HEK293 (cell line): ENCODE data around the gene BSCL2.

Experiments used
- BCL11A ChIP-seq: fragments of 450-650 bp; formaldehyde crosslinking; IDR thresholded peaks from 2 replicates; pipeline ENCODE4 v1.5.1; 2016; ENCODE audit warnings: low read depth, missing biosample characterization, missing genetic modification characterization
- GLIS2 ChIP-seq: fragments of 450-650 bp; formaldehyde crosslinking; IDR thresholded peaks from 2 replicates; pipeline ENCODE4 v1.5.1; 2016; ENCODE audit warnings: missing biosample characterization, missing genetic modification characterization
- HIC1 ChIP-seq: fragments of 450-650 bp; formaldehyde crosslinking; IDR thresholded peaks from 2 replicates; pipeline ENCODE4 v1.5.1; 2016; ENCODE audit warnings: missing biosample characterization, missing genetic modification characterization
- HOXC10 ChIP-seq: sonication (generic); formaldehyde crosslinking; IDR thresholded peaks from 2 replicates; pipeline ENCODE4 v1.8.1; 2023; ENCODE audit warnings: mild to moderate bottlenecking, missing genetic modification reagents
- KLF1 ChIP-seq: fragments of 450-650 bp; formaldehyde crosslinking; IDR thresholded peaks from 2 replicates; pipeline ENCODE4 v1.5.1; 2016; ENCODE audit warnings: missing biosample characterization, missing genetic modification characterization
- KLF8 ChIP-seq: fragments of 450-650 bp; formaldehyde crosslinking; IDR thresholded peaks from 2 replicates; pipeline ENCODE4 v1.5.1; 2016; ENCODE audit warnings: missing biosample characterization, missing genetic modification characterization
- KLF9 ChIP-seq: fragments of 450-650 bp; formaldehyde crosslinking; IDR thresholded peaks from 2 replicates; pipeline ENCODE4 v1.5.1; 2016; ENCODE audit warnings: missing biosample characterization, missing genetic modification characterization, low read depth
- PBX3 ChIP-seq: sonication (generic); formaldehyde crosslinking; IDR thresholded peaks from 2 replicates; pipeline ENCODE4 v1.8.1; 2022; ENCODE audit warnings: mild to moderate bottlenecking, moderate library complexity, missing genetic modification reagents
- PRDM1 ChIP-seq: fragments of 450-650 bp; formaldehyde crosslinking; IDR thresholded peaks from 2 replicates; pipeline ENCODE4; 2016; ENCODE audit warnings: missing biosample characterization, missing genetic modification characterization
- PRDM10 ChIP-seq: fragments of 450-650 bp; formaldehyde crosslinking; IDR thresholded peaks from 2 replicates; pipeline ENCODE4 v1.5.1; 2016; ENCODE audit warnings: missing biosample characterization, missing genetic modification characterization
- REPIN1 ChIP-seq: fragments of 450-650 bp; formaldehyde crosslinking; IDR thresholded peaks from 2 replicates; pipeline ENCODE4 v1.5.1; 2017; ENCODE audit warnings: missing biosample characterization, missing genetic modification characterization, low read depth
- SP3 ChIP-seq: fragments of 450-650 bp; formaldehyde crosslinking; IDR thresholded peaks from 2 replicates; pipeline ENCODE4 v1.5.1; 2016; ENCODE audit warnings: missing biosample characterization, missing genetic modification characterization
- ZBTB20 ChIP-seq: fragments of 450-650 bp; formaldehyde crosslinking; IDR thresholded peaks from 2 replicates; pipeline ENCODE4 v1.5.1; 2016; ENCODE audit warnings: missing biosample characterization, missing genetic modification characterization
- ZEB2 ChIP-seq: fragments of 450-650 bp; formaldehyde crosslinking; IDR thresholded peaks from 2 replicates; pipeline ENCODE4 v1.5.1; 2016; ENCODE audit warnings: missing biosample characterization, missing genetic modification characterization
- ZIC2 ChIP-seq: fragments of 450-650 bp; formaldehyde crosslinking; IDR thresholded peaks from 2 replicates; pipeline ENCODE4 v1.5.1; 2016; ENCODE audit warnings: missing biosample characterization, missing genetic modification characterization
- ZNF366 ChIP-seq: fragments of 450-650 bp; formaldehyde crosslinking; conservative IDR thresholded peaks from 2 replicates; pipeline ENCODE4 v1.5.1; 2016; ENCODE audit warnings: missing biosample characterization, missing genetic modification characterization
- ZNF518A ChIP-seq: fragments of 450-650 bp; formaldehyde crosslinking; conservative IDR thresholded peaks from 2 replicates; pipeline ENCODE4 v1.5.1; 2016; ENCODE audit warnings: low read depth, missing biosample characterization, missing genetic modification characterization
- ZNF664 ChIP-seq: fragments of 450-650 bp; formaldehyde crosslinking; IDR thresholded peaks from 2 replicates; pipeline ENCODE4 v1.5.1; 2016; ENCODE audit warnings: missing biosample characterization, missing genetic modification characterization
- ZNF791 ChIP-seq: fragments of 450-650 bp; formaldehyde crosslinking; IDR thresholded peaks from 2 replicates; pipeline ENCODE4 v1.5.1; 2016; ENCODE audit warnings: missing biosample characterization, missing genetic modification characterization
- ZNF792 ChIP-seq: fragments of 450-650 bp; formaldehyde crosslinking; IDR thresholded peaks from 2 replicates; pipeline ENCODE4 v1.5.1; 2016; ENCODE audit warnings: missing biosample characterization, missing genetic modification characterization
- ZSCAN30 ChIP-seq: fragments of 450-650 bp; IDR thresholded peaks from 2 replicates; pipeline ENCODE4 v1.5.1; 2018; ENCODE audit warnings: missing biosample characterization, mild to moderate bottlenecking, missing genetic modification characterization, moderate library complexity
- ZXDB ChIP-seq: fragments of 450-650 bp; formaldehyde crosslinking; IDR thresholded peaks from 2 replicates; pipeline ENCODE4 v1.5.1; 2016; ENCODE audit warnings: missing biosample characterization, missing genetic modification characterization

The BSCL2 gene

GRCh38 chr11:62753736-62754603 is 46.7 kb upstream of the BSCL2 start, which contains the start of gene ZBTB3 (continued):
- TF ChIP-seq PRDM10 (tag by site-specific recombination) = peak; percentile 47; the same call in 1 of the 2 replicates
- no peak for TF ChIP-seq ZNF664 (tag by site-specific recombination)
- TF ChIP-seq PBX3 (CRISPR knock-in tag) = peak; percentile 70; the same call in 1 of the 2 replicates
- TF ChIP-seq KLF8 (tag by site-specific recombination) = peak; percentile 82
- TF ChIP-seq ZNF791 = no peak
- TF ChIP-seq ZNF366 (tag by site-specific recombination) = peak; percentile 77; the same call in 1 of the 2 replicates
- TF ChIP-seq ZEB2 (tag by site-specific recombination) = no peak
- TF ChIP-seq REPIN1 (tag by site-specific recombination) = no peak
- peak; percentile 11; the same call in 1 of the 2 replicates for TF ChIP-seq PRDM1 (tag by site-specific recombination)
- 0 out of 2 replicates have a peak, but pooled peaks have one; percentile 38 for TF ChIP-seq ZXDB (tag by site-specific recombination)
- TF ChIP-seq ZBTB20 (tag by site-specific recombination) = peak; percentile 74; the same call in 1 of the 2 replicates
- peak; percentile 48; the same call in 1 of the 2 replicates for TF ChIP-seq KLF1 (tag by site-specific recombination)
- TF ChIP-seq GLIS2 (tag by site-specific recombination) = peak; percentile 85
- TF ChIP-seq KLF9 (tag by site-specific recombination) = peak; percentile 65; the same call in 1 of the 2 replicates
- peak; percentile 52 for TF ChIP-seq ZNF518A (tag by site-specific recombination)
- peak; percentile 19; the same call in 1 of the 2 replicates for TF ChIP-seq ZSCAN30 (tag by site-specific recombination)
- TF ChIP-seq HOXC10 (CRISPR knock-in tag) = 0 out of 2 replicates have a peak, but pooled peaks have one; percentile 92
- peak; percentile 72 for TF ChIP-seq HIC1
- TF ChIP-seq SP3 = peak; percentile 98
- TF ChIP-seq ZIC2 (tag by site-specific recombination) = peak; percentile 76
- TF ChIP-seq ZNF792 (tag by site-specific recombination) = no peak
- no peak for TF ChIP-seq BCL11A (tag by site-specific recombination)
